Bone marrow (tissue), 2 donors: Measurements from ENCODE around the gene RTL10.

Experiments used
- DNase-seq, 2 donors: peaks; one replicate each; lab custom pipeline; 2025; lab: John Stamatoyannopoulos, UW

Gene RTL10

DNA sequence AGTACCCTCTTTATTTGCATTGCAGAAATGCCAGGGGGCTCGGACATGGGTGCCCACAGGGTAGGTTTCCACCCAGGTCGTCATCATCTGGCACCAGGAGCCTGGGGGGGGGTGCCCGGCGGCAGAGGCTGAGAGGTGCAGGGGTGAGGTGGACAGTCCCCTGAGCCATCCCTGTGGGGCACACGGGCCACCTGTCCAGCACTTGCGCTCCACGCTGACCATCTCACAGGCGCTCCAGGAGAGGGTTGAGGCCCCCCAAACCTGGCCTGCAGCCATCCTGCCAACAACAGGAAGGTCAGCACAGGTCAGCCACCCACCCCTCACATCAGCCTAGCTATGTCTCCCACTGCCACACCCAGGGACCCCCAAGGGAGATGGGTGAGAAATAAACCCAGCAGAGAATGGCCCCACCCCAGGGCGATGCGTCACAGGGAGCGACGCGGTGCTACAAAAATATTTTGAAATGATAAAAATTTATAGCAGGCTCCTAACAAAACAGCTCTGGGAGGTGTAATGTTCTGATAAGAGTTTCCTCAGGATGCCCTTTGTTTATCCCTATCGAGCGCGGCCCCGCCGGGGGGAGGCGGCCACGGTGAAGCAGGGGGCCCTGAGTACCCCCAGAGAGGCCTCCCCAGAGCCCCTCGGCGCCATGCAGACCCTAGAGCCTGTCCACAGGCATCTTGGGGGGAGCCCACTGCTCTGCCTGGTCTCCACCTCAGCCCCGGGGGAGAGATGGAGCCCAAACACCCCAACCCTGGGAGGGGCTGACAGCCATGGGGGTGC, 21.0 kb upstream of the RTL10 start:
- DNase-seq, result no peak

DNA sequence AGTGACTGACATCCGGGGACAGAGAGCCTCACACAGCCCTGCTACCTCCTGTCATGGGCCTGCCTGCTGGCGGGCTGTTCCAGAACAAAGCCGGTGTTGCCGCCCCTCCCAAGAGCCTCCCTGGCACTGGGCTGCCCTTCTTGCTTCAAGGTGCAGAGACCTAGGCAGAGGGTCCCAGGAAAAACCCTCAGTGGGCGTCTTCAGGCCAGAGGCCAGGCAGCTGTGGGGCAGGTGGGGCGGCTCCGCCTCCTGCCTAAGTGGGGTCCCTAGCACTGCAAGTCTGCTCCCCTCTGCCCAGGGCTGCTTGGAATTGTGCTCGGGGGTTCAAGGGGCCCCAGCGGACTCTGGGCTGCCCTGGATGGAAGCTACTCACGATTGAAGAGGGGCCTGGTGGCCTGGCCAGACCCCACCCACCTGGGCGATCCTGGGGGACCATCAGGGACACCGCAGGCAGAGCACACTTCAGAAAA, 20.4 kb upstream of the RTL10 start:
- no peak for DNase-seq

DNA sequence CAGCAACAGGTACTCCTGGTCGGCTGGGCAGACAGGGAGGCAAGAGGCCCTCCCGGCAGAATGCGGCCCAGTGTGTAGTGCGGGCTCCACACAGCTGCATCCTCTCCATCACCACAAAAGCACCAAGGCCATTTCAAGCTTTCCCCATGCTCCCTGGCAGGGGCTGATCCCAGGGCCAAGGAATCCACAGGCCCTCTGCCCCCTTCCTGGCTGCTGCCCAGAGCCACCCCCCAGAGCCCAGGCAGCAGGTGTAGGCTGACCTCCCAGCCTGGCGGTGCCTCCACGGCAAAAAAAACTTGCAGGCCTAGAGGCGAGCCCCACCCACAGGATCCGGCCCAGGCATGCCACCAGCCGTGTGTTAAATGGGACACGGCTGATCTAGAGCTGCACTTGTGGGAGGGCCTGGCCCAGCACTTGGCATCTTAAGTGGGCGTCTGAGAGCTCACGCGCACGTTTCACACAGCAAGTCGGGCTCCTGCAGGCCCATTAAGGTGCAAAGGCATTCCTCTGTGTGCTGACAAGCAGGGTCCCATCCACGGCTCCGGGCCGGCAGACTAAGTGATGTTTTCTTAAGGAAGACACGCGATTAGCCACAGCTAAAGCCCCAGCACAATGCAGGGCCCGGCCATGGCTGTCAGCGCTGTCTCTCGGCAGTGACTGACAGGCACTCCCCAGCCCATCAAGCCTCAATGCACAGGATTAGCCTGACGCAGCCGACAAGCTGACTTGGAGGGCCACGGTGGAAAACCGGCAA, 19.8 kb upstream of the RTL10 start:
- no peak for DNase-seq

DNA sequence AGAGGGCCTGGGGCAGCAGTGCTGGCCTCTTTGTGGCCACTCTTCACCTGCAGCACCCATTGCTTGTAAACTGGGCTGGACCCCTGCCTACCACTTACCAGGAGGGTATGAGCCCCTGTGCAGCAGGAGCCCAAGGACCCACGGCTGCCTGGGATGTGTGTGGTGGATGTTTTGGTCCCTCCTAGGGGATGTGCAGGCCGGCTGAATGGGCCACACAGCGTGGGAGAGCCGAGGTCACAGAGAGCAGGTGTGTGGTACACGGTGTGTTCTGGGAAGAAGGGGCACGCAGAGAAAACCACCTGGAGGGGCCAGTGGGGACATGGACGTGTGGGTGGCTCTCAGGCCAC, 19.3 kb upstream of the RTL10 start:
- no peak for DNase-seq

DNA sequence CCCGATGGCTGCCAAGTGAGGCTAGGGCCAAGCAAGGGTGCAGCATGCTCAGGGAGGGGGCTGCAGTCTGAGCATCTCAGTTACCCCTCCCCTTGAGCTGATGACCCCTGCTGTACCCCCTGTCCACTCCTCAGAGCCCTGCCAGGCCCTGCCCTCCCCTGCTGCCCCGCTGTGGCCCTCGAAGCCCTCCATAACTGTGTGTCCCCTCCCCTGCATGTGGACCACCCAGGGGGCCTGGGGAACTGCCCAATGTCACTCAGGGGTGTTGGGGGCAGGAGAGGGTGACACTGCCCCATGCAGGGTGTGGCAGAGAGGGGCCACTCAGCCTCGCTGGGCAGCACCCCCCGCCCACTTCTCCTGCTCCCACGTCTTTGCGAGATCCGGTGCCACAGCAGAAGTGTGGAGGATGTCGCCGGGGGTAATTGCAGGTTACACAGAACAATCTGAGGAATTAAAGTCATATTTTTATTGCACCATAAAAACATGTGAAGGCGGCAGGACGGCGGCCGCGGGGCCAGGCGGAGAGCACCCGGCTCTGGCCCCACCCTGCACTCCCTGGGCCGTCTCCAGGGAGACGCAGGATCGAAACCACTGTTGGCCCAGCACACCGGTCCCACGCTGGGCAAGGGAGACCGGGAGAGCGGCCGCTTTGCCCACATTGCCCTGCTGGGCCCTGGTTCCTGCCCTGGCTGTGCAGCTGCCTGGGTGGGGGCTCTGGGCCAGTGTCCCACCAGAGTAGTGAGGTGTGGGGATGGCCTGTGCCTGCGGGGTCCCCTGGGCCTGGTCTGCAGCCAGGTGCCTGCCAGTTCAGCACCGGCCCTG, 18.7 kb upstream of the RTL10 start:
- DNase-seq, result no peak

DNA sequence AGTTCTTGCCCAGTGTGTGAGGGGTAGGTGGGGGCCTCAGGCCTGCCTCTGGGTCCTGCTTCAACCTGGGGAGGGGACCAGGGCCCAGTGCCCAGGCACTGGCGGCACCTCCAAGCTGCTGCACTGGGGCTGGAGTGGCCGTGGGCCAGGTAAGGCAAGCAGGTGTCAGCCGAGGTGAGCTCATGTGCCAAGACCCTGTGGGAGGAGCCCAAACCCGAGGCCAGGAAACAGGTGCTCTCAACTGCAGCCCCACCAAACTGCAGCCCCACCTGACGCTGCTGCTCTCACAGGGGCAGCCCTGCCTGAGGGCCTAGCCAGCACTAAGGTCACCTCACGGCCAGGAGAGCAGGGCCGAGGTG, 18.1 kb upstream of the RTL10 start:
- DNase-seq, result no peak

DNA sequence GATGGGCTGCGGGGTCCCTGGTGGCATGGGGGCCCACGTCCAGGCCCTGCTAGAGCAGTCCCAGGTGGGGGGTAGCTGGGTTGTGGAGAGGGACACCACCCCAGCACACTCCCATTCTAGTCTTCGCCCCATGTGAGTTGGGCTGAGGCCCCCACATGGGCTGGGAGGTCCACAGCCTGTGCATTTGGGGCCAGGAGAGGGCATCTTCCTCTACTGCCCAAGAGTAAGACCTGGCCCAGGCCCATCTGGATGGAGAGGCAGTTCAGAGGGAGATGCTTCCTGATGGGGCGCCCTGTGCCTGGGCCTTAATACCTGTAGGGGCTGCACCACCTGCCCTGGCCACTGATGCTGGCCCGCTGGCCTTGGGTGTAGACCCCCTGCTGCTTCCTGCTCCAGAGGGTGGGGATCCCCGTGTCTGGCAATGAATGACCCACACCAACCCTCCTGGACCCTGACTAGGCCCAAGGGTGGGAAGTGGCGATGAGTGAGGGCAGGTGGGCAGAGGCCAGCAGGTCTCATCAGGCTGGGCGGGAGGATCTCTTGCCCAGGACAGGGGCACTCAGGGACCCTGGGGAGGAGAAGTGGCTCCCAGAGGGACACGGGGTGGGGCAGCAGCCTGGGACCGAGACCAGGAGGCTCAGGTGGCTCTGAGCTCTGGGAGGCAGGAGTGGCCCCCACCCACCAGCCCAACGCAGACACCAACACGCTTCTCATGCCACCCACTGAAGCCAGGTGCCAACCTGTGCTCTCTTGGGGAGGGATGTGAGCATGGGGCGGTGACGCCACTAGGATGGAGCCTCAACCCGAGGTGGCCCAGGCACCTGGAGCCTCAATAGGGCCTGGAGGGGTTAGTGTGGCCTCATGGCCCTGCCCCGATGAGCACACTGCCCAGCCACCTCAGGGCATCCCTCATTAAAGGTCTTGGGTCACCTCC, 17.4 kb upstream of the RTL10 start:
- no peak for DNase-seq

DNA sequence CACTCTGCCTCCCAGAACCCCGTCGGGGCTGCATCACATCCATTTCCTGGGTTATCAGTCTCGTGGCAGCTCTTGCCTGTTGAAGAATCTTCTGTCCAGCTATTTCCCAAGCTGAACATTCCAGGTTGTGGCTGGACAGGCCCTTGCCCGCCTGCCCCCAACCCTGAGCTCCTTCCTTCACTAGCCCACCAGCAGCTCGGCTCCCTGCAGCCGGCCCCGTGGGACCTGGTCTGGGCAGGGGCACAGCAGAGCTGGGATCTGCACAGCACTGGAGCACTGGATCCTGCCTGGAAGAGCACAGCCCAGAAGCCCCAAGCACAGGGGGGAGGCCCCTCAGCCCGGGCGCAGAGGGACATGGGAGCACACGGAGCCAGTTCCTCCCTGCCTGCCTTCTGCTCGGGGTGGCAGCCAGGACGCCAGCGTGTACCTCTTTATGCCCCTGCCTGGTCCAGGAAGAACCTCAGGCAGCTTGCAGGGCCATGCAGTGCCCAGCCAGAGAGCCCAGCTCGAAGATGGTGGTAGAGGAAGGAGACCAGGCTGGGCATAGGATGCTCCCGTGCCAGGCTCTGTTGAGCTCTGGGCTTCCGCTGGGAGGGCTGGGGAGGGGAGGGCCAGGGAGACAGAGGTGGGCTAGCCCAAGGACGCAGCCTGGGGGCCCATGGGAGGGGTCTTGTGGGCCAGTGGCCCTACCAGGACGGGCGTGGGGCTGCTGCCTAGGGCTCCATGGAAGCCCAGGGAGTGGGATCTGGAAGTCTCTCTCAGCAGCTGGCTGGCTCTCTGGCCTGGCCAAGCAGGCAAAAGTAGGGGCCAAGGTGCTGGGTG, 16.6 kb upstream of the RTL10 start:
- DNase-seq, result no peak

DNA sequence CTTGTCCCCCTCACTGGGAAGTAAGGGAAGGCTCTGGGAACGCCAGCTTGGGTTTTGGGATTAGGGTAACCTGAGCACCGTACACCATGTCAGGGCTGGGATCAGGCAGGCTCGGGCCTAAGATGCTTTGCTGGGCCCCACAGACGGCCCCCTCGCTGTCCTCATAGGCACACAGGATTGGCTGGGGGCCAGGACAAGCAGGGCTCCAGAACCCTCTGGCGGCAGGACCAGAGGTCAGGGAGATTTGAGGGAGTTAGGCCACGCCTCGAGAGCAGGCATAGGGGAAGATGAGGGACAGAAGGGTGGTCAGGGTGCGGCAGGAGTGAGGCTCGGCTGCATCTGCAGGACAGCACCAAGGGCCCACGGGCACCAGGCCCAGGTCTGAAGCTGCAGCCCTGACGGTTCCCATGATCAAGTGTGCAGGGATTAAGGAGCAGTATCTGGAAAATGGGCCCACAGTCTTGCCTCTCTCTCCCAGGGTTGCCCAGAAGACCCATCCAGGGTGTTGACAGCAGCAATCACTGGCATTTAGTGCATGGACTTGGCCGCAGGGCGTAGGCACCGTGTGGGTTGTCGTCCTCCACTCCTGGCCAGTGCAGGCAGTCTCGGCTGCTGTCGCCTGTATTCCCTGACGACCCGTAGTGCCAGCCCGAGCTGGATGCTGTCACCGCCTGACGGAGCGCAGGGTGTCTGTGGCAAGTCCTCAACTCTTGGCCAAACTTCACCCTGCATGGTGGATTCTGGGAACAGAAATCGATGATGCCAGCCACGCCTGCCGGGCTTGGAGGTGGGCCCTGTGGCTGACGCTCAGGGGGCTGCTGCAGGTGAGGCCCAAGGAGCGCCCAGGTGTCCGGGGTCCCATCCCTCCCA, 15.7 kb upstream of the RTL10 start:
- no peak for DNase-seq

DNA sequence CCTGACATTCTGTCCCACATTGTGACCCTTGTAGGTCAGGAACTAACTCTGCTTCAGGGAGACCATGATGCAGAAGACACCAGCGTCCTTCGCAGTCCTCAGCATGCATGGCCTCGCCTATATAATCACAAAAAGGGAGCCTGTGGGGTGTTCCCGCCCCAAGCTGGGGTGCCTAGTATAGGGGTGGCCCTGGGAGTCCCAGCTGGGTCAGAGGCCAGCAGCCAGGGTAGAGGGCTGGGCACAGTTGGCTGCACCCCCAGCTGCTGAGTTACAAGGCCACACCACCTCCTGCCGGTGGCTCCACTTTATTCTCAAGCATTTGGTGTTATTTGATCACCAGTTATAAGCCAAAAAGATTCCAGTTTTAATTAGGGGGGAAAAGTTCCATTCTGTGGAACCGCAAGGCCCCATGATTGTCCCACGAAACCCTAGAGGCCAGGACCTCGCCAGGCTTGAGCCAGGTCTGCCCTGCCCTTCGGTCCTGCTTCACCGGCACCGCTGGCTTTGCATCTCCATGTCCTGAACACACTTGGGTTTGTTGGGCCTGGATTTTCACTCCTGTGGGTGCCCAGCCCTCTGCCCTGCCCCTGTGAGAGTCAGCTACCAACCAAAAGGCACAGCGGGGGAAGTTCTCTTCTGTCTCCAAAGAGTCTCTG, 15.0 kb upstream of the RTL10 start:
- DNase-seq, result no peak

DNA sequence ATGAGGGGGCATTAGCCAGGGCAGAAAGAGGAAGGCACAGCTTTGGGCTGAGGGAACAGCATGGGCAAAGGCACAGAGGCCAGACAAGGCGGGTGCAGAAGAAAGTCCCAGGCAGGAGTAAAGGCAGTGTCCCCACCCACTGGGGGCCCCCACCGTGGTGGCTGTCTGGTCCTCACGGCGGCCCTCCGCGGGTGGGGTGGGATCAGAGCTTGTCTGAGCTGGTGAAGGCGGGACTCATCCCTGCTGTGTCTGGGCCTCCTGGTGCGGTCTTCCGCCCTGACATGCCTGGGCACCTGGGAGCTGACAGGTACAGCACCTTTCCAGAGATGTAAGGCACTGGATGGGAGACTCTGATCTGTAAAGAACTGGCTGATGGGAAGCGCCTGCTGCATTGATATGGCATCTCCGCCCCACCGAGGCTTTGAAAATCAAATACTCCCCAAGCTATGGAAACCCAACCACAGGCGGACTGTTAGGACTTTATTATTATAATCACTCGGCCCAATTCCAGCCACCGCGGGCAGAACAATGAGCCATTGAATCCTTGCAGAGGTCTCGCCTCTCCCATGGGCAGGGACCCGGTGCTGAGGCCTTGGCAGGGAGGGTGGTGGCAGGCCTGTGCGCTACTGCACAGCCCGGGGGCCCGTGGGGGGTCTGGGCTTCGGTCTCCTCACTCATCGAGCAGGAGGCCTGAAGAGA, 14.2 kb upstream of the RTL10 start:
- DNase-seq, result no peak

DNA sequence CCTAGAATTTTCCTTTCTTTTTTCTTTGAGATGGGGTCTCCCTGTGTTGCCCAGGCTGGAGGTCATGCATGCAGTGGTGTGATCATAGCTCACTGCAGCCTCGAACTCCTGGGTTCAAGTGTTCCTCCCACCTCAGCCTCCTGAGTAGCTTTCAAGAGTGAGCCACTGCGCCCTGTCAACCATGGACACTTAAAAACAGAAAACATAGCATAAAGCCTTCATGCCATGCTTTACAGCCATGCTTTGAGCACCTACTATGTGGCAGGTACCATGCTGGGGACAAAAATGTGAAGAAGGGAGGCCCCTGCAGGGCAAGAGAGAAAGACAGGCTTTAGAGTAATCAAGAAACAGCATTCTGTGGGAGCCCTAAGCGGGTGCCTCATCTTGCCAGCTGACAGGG, 13.7 kb upstream of the RTL10 start:
- no peak for DNase-seq

DNA sequence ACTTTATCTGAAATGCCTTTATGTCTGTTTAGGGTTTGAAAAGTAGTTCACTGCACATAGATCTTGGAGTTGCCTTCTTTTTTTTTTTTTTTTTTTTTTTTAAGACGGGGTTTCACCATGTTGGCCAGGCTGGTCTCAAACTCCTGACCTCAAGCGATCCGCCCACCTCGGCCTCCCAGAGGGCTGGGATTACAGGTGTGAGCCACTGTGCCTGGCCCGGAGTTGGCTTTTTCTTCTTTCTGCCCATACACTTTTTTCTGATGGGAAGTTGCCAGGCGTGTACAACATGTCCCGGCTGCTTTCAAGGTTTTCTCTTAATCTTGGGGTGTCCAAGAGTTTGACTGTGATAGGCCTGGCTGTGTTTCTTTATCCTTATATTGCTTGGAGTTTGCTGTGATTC, 12.9 kb upstream of the RTL10 start:
- DNase-seq, result no peak

DNA sequence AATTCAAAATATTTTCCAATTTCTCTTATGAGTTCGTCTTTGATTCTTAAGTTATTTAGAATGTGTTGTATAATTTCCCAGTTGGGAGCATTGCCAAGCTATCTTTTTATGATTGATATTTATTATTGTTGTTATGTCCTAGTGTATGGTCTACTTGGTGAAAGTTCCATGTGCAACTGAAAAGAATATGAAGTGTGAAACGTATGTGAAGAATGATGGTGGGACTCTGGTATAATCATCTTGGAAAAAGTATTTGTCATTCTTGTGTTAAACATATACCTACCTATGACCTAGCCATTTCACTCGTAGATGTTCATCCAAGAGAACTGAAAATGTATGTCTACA, 12.0 kb upstream of the RTL10 start:
- no peak for DNase-seq

DNA sequence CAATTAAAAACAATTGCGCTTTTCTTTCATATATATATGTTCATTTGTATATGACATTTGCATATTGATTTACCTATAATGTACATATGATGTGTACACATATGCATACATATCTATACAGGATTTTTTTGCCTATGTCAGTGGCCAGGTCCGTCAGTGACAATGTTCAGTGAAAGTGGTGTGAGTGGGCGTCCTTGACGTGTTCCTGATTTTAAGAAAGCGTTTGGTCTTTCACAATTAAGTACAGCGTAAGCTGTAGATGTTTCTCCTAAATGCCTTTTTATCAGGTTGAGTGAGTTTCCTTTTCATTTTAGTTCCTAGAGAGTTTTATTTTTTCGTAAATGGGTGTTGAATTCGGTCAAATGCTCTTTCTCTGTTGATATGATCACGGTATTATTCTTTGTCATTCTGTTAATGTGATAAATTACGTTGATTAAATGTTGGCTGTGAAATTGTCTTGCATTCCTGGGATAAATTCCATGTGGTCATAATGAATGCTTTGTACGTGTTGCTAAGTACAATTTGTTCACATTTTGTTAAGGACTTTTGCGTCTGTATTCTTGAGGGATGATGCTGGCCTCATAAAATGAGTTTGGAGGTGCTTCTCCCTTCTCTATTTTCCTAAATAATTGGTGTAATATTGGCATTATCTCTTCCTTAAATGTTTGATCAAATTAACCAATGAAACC, 10.6 kb upstream of the RTL10 start:
- no peak for DNase-seq

DNA sequence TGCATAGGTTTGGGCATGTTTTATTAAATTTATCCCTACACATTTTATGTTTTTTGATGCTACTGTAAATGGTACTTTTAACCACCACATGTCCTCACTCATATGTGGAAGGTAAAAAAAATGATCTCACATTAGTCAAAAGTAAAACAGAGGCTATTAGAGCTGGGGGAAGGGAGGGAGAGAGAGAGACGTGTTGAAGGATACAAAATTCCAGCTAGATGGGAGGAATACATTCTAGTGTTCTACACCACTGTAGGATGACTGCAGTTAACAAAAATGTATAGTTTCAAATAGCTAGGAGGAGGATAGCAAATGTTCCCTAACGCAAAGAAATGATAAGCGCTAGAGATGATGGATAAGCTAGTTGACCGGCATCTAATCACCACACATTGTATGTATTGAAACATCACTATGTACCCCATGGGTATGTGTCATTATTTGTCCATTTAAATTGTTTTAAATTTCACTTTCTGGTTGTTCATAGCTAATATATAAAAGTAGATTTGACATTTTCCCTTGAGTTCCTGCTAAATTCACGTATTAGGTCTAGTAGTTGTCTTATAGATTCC, 9.9 kb upstream of the RTL10 start:
- no peak for DNase-seq

DNA sequence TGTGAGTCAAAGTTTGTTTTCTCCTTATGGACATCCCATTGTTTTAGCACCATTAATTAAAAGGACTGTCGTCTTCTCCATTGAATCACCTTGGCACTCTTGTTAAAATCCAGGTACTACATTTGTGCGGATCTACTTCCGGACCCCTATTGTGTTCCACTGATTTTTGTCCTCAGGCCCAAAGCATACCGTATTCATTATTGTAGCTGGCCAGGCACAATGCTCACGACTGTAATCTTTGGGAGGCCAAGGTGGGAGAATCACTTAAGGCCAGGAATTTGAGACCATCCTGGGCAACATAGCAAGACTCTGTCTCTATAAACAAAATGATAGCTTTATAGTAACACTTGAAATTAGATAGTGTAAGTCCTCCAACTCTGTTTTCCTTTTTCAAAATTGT, 8.9 kb upstream of the RTL10 start:
- DNase-seq, result no peak
